Neural cell (in vitro differentiated cells): ENCODE measurements around the gene ENTPD8. TPM values are rescaled to one million over a fixed set of nuclear protein-coding genes. Genes with fewer than 3 reads are reported as not detected.

Experiments
- H2AFZ ChIP-seq: fragments of 200-600, 300-800 bp; sonication (generic), shearing (Covaris generic); 2 replicates; pipeline ENCODE4 v1.6.0; 2014; ENCODE audit warnings: low read depth, mild to moderate bottlenecking, antibody characterized with exemption, low read length, moderate library complexity
- H3F3A ChIP-seq: fragments of 200-600 bp; shearing (Covaris generic); 2 replicates; pipeline ENCODE4 v1.6.1; 2016; ENCODE audit warnings: mild to moderate bottlenecking, moderate library complexity, mixed read lengths, antibody characterized with exemption, low read length; ENCODE audit not compliant: insufficient read depth, poor library complexity, severe bottlenecking
- H3K27ac ChIP-seq: fragments of 200-600, 300-800 bp; sonication (generic), shearing (Covaris generic); 2 replicates; pipeline ENCODE4 v1.5.1; 2014; ENCODE audit warnings: mild to moderate bottlenecking, low read length, moderate library complexity
- H3K27me3 ChIP-seq: fragments of 300-800, 200-600 bp; sonication (generic), shearing (Covaris generic); 2 replicates; pipeline ENCODE4 v1.6.0; 2014; ENCODE audit warnings: mild to moderate bottlenecking, low read depth, low read length, moderate library complexity; ENCODE audit not compliant: insufficient read depth
- H3K36me3 ChIP-seq: fragments of 300-800, 200-600 bp; sonication (generic), shearing (Covaris generic); 2 replicates; pipeline ENCODE4 v1.5.1; 2014; ENCODE audit warnings: mild to moderate bottlenecking, antibody characterized with exemption, low read length, moderate library complexity; ENCODE audit not compliant: insufficient read depth
- H3K4me2 ChIP-seq: fragments of 300-800, 200-600 bp; sonication (generic), shearing (Covaris generic); 2 replicates; pipeline ENCODE4 v1.6.0; 2014; ENCODE audit warnings: mild to moderate bottlenecking, low read length
- H3K4me3 ChIP-seq: fragments of 300-800, 200-600 bp; sonication (generic), shearing (Covaris generic); 2 replicates; pipeline ENCODE4 v1.5.1; 2014; ENCODE audit warnings: mild to moderate bottlenecking, low read length, moderate library complexity
- H3K79me2 ChIP-seq: fragments of 200-600 bp; shearing (Covaris generic); replicated peaks from 2 replicates; pipeline ENCODE4 v1.6.0; 2014; ENCODE audit warnings: mild to moderate bottlenecking, low read length, moderate library complexity; ENCODE audit not compliant: insufficient read depth
- H3K9ac ChIP-seq: fragments of 300-800, 200-600 bp; sonication (generic), shearing (Covaris generic); 2 replicates; pipeline ENCODE4 v1.6.1; 2016; ENCODE audit warnings: mild to moderate bottlenecking, low read length, mixed read lengths
- H3K9me2 ChIP-seq: fragments of 200-600 bp; shearing (Covaris generic); 2 replicates; pipeline ENCODE4 v1.6.1; 2016; ENCODE audit warnings: mild to moderate bottlenecking, low read length, mixed read lengths; ENCODE audit not compliant: insufficient read depth
- H3K9me3 ChIP-seq: fragments of 200-600, 300-800 bp; sonication (generic), shearing (Covaris generic); 2 replicates; pipeline ENCODE4 v1.6.1; 2016; ENCODE audit warnings: mild to moderate bottlenecking, mixed run types, low read length, moderate library complexity, mixed read lengths
- H4K20me1 ChIP-seq: fragments of 200-600 bp; shearing (Covaris generic); 2 replicates; pipeline ENCODE4 v1.6.1; 2016; ENCODE audit warnings: mild to moderate bottlenecking, mixed run types; ENCODE audit not compliant: insufficient read depth
- EP300 ChIP-seq: fragments of 450-650 bp; conservative IDR thresholded peaks from 2 replicates; pipeline ENCODE4 v1.6.1; 2014; ENCODE audit warnings: antibody characterized with exemption, mild to moderate bottlenecking, moderate library complexity; ENCODE audit not compliant: poor library complexity, severe bottlenecking
- EZH2 ChIP-seq: fragments of 200-600, 300-800 bp; shearing (Covaris generic), sonication (generic); IDR thresholded peaks from 2 replicates; pipeline ENCODE4 v1.6.1; 2014; ENCODE audit warnings: antibody characterized with exemption, low read length, borderline replicate concordance, mild to moderate bottlenecking; ENCODE audit not compliant: insufficient read depth, poor library complexity, severe bottlenecking
- MXI1 ChIP-seq: fragments of 450-650 bp; conservative IDR thresholded peaks from 2 replicates; pipeline ENCODE4 v1.6.1; 2014; ENCODE audit warnings: antibody characterized with exemption, mild to moderate bottlenecking; ENCODE audit not compliant: poor library complexity, severe bottlenecking
- POLR2AphosphoS5 ChIP-seq: IDR thresholded peaks from 2 replicates; pipeline ENCODE4 v1.6.1; 2012
- RAD21 ChIP-seq: fragments of 450-650 bp; conservative IDR thresholded peaks from 2 replicates; pipeline ENCODE4 v1.6.1; 2014; ENCODE audit warnings: antibody characterized with exemption, mild to moderate bottlenecking, moderate library complexity
- REST ChIP-seq: IDR thresholded peaks from 2 replicates; pipeline ENCODE4 v1.6.1; 2012; ENCODE audit warnings: borderline replicate concordance
- SMC3 ChIP-seq: fragments of 450-650 bp; conservative IDR thresholded peaks from 2 replicates; pipeline ENCODE4 v1.6.1; 2014; ENCODE audit warnings: antibody characterized with exemption, mild to moderate bottlenecking, moderate library complexity; ENCODE audit not compliant: poor library complexity
- TAF1 ChIP-seq: IDR thresholded peaks from 2 replicates; pipeline ENCODE4 v1.6.1; 2012; ENCODE audit warnings: low read depth
- polyA plus RNA-seq: library from polyadenylated mRNA; depleted of rRNA; stranded (reverse); fragments of >200 nt; gene quantifications from 2 replicates; pipeline ENCODE4 v1.2.3, GENCODE V29; 2014
- TF ChIP-seq, protein P1 (sequence below): fragments of 450-650 bp; IDR thresholded peaks from 2 replicates; pipeline ENCODE4 v1.5.1; 2014; ENCODE audit warnings: antibody characterized with exemption, mild to moderate bottlenecking, moderate library complexity; ENCODE audit not compliant: poor library complexity, severe bottlenecking

ENTPD8 gene
- polyA plus RNA-seq, 1 donor from 2014 or later: not detected

- H3K27me3 ChIP-seq: no peaks in the 10 kb centered on the region
- no peaks in the 10 kb centered on the region for H4K20me1 ChIP-seq
- H3K27ac ChIP-seq: no peak overlapping the region
- H3K9ac ChIP-seq: no peak overlapping the region
- H2AFZ ChIP-seq: no peak overlapping the region
- H3F3A ChIP-seq: no peaks in the 10 kb centered on the region
- no peaks in the 10 kb centered on the region for H3K9me2 ChIP-seq
- no peak overlapping the region for H3K4me2 ChIP-seq
- H3K79me2 ChIP-seq: no peaks in the 10 kb centered on the region
- no peak for TF ChIP-seq POLR2AphosphoS5
- no peak for TF ChIP-seq EP300
- TF ChIP-seq, protein P1, sequence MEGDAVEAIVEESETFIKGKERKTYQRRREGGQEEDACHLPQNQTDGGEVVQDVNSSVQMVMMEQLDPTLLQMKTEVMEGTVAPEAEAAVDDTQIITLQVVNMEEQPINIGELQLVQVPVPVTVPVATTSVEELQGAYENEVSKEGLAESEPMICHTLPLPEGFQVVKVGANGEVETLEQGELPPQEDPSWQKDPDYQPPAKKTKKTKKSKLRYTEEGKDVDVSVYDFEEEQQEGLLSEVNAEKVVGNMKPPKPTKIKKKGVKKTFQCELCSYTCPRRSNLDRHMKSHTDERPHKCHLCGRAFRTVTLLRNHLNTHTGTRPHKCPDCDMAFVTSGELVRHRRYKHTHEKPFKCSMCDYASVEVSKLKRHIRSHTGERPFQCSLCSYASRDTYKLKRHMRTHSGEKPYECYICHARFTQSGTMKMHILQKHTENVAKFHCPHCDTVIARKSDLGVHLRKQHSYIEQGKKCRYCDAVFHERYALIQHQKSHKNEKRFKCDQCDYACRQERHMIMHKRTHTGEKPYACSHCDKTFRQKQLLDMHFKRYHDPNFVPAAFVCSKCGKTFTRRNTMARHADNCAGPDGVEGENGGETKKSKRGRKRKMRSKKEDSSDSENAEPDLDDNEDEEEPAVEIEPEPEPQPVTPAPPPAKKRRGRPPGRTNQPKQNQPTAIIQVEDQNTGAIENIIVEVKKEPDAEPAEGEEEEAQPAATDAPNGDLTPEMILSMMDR: no peak
- TF ChIP-seq SMC3: no peak
- no peak for TF ChIP-seq MXI1
- TF ChIP-seq TAF1: no peak
- no peak for TF ChIP-seq REST
- no peak for TF ChIP-seq EZH2
- no peak for TF ChIP-seq RAD21
- H3K36me3 ChIP-seq: no peaks in the 10 kb centered on the region
- no peaks in the 10 kb centered on the region for H3K9me3 ChIP-seq
- H3K4me3 ChIP-seq: no peak overlapping the region
These were observed 37.4 kb upstream of the ENTPD8 start for GRCh38 chr9:137478613-137478961.

DNA sequence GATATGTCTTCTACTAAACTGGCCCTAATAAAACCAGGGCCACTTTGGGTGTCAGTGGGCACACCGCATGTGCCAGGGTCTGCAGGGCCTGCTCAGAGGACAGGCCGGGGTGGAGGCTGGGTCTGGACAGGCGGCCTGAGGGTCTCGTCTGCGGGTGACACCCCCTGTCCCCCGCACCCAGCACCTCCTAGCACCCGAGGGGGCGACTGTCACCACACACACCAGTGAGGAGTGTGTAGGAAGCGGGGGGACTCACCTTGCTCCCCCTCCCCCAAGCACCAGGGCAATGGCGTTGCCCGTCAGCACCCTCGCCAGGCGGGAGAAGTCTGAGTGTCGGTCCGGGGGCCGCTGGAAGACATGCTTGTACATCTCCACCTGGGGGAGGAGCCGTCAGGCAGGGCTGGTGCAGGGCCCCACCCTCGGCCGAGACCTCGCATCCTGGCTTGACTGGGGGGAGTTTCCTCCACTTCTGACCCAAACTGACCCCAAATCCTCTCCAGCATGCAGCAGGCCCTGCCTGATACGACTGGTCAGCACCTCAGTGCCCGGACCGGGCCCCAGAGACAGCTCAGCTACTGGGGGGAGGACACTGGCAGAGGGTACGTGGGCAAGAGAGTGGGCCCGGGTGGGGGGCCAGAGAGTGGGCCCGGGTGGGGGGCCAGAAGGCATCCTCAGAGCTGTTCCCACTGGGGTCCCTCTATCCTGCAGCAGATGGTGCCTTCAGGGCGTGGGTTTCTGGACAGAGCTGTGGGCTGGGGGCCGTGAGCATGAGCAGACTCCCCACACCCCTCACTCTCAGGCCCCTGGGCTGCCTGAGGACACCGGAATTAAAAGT is 36.8 kb upstream of the ENTPD8 start:
- H3K36me3 ChIP-seq: no peaks in the 10 kb centered on the region
- no peak overlapping the region for H3K4me2 ChIP-seq
- H3F3A ChIP-seq: no peaks in the 10 kb centered on the region
- TF ChIP-seq RAD21: no peak
- no peak overlapping the region for H3K4me3 ChIP-seq
- no peak overlapping the region for H3K9ac ChIP-seq
- no peaks in the 10 kb centered on the region for H3K79me2 ChIP-seq
- H3K9me2 ChIP-seq: no peaks in the 10 kb centered on the region
- H3K9me3 ChIP-seq: no peaks in the 10 kb centered on the region
- no peaks in the 10 kb centered on the region for H3K27me3 ChIP-seq
- no peak overlapping the region for H3K27ac ChIP-seq
- no peak overlapping the region for H2AFZ ChIP-seq
- no peaks in the 10 kb centered on the region for H4K20me1 ChIP-seq
